NCI-H1930 (cell line): ENCODE measurements around the gene CHRM2.

Experiments used
- DNase-seq, 2 experiments: peaks; one replicate each; lab custom pipeline; 2025; lab: John Stamatoyannopoulos, UW

CHRM2 gene

GRCh38 chr7:137025469-137026175 is 157.2 kb downstream of the CHRM2 start:
- DNase-seq, result no peak

- no peak for DNase-seq
Observed at GRCh38 chr7:137026176-137026500, 157.7 kb downstream of the CHRM2 start.

GRCh38 chr7:137032436-137032835 is 164.0 kb downstream of the CHRM2 start:
- DNase-seq, result no peak

- no peak for DNase-seq
Observed at GRCh38 chr7:137036768-137037167, 168.3 kb downstream of the CHRM2 start.

- DNase-seq, result no peak
Observed at GRCh38 chr7:137038706-137039105, 170.3 kb downstream of the CHRM2 start.

- no peak for DNase-seq
Observed at GRCh38 chr7:137040745-137041144, 172.3 kb downstream of the CHRM2 start.

GRCh38 chr7:137045573-137045972 is 177.1 kb downstream of the CHRM2 start:
- DNase-seq, result no peak

GRCh38 chr7:137069249-137069963 is 201.0 kb downstream of the CHRM2 start:
- no peak for DNase-seq
